Sigmoid colon (tissue), 7 donors: ENCODE measurements around the gene PISD. TPM values are rescaled to one million over a fixed set of nuclear protein-coding genes. Genes with fewer than 3 reads are reported as not detected.

Source experiments
- DNase-seq: peaks from one replicate; pipeline ENCODE4 v3.0.0-alpha.2; 2019
- H3K27ac ChIP-seq, 4 donors: fragments of 200-600 bp; sonication (generic); one replicate each; pipeline ENCODE4 v1.5.1; 2016 to 2019; ENCODE audit warnings: mild to moderate bottlenecking in 1 of 4
- H3K27me3 ChIP-seq, 3 donors: fragments of 200-600 bp; sonication (generic); one replicate each; pipeline ENCODE4 v1.5.1; 2019; ENCODE audit warnings: mild to moderate bottlenecking in 1 of 3
- H3K36me3 ChIP-seq, 4 donors: fragments of 200-600 bp; sonication (generic); one replicate each; pipeline ENCODE4 v1.5.1; 2016 to 2019
- H3K4me1 ChIP-seq, 4 donors: fragments of 200-600 bp; sonication (generic); one replicate each; pipeline ENCODE4 v1.5.1; 2017 to 2019
- H3K4me3 ChIP-seq, 4 donors: fragments of 200-600 bp; sonication (generic); one replicate each; pipeline ENCODE4 v1.5.1; 2017 to 2019; ENCODE audit warnings: mild to moderate bottlenecking in 2 of 4, moderate library complexity in 1 of 4
- H3K9me3 ChIP-seq, 4 donors: fragments of 200-600 bp in 3 of 4; sonication (generic) in 3 of 4; one replicate each; pipeline versions ENCODE4 v1.5.1 to v1.6.1; 2013 to 2019
- CTCF ChIP-seq, 4 experiments: fragments of 450-650 bp in 3 of 4; fragments of 200-600 bp in 1 of 4; IDR thresholded peaks; one replicate each; pipeline ENCODE4 v1.5.1; 2016 to 2019; ENCODE audit warnings: antibody characterized with exemption in 4 of 4, mild to moderate bottlenecking in 3 of 4, moderate library complexity in 2 of 4
- EP300 ChIP-seq, 4 donors: sonication (generic); formaldehyde crosslinking; IDR thresholded peaks; one replicate each; pipeline ENCODE4 v1.6.1; 2017; ENCODE audit warnings: antibody characterized with exemption in 4 of 4
- POLR2A ChIP-seq, 2 donors: fragments of 450-650 bp; IDR thresholded peaks; one replicate each; pipeline ENCODE4 v1.6.1; 2016; ENCODE audit warnings: antibody characterized with exemption in 2 of 2, mild to moderate bottlenecking in 2 of 2, moderate library complexity in 2 of 2
- POLR2AphosphoS5 ChIP-seq, 4 donors: sonication (generic); formaldehyde crosslinking; IDR thresholded peaks; one replicate each; pipeline ENCODE4 v1.6.1; 2017; ENCODE audit warnings: antibody characterized with exemption in 4 of 4
- WGBS, 2 donors: extraction: QIAGEN DNeasy Blood & Tissue Kit; methylation state at CpG; one replicate each; pipeline ENCODE4 v1.1.7; 2013; 5-methylcytosine and 5-hydroxymethylcytosine counted together
- intact Hi-C: fragments of 100-400 bp; cut with DNase I; formaldehyde crosslinking; loops from one replicate; pipeline ENCODE4 v1.15.1; 2023
- polyA plus RNA-seq, 3 donors: library from polyadenylated mRNA; stranded (reverse); fragments of 200-250 nt; gene quantifications; one replicate each; pipeline ENCODE4 v1.2.3, GENCODE V29; 2013
- total RNA-seq, 4 donors: library from RNA; depleted of rRNA; stranded (reverse); fragments of >200 nt; gene quantifications; one replicate each; pipeline ENCODE4 v1.1.0, GENCODE V29; 2016
- donor health status: healthy with polysubstance abuse.
- donor health status: Bipolar disorder and iron deficiency.
- donor health status: healthy.

The PISD gene
- total and polyA plus RNA-seq, 7 donors, result 10.8 to 40.3 (median 18.5) TPM

DNA sequence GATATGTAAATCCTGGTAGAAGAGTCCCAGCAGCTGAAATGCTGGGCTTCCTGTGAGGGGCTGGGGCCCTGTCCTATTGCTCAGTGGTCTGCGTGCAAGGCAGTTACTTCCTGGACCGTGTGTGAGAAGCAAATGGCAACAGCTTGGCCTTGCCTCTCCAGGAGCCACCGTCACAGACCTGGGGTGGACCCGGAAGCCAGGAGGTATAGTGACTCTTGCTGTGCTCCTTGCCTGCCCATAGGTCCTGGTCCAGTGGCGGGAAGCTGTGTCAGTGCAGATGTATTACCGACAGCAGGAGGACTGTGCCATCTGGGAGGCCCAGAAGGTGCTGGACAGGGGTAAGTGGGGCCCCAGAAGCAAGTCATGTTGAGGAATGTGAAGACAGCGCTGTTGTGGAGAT, 54.3 kb downstream of the PISD start:
- Histone ChIP-seq H3K4me3 (no peak overlapping the region), H3K36me3 (no peaks in the 10 kb centered on the region), H3K4me1 (peaks cover 0 to 46% (median 30%) of the 10 kb centered on the region in 4 donors), H3K27ac (no peak overlapping the region), H3K27me3 (no peaks in the 10 kb centered on the region), H3K9me3 (no peaks in the 10 kb centered on the region)
- intact Hi-C loops, result no loop called here
- no peak for TF ChIP-seq POLR2AphosphoS5 (IDR thresholded peaks at IDR 0.05)
- no peak for TF ChIP-seq POLR2A (IDR thresholded peaks at IDR 0.05)
- no peak for TF ChIP-seq CTCF (IDR thresholded peaks at IDR 0.05)
- no peak for TF ChIP-seq EP300 (IDR thresholded peaks at IDR 0.05)
- WGBS, 2 donors, result 95 to 96% methylated on average over 7 of the region's 7 CpGs
- DNase-seq, result peak; percentile 54

DNA sequence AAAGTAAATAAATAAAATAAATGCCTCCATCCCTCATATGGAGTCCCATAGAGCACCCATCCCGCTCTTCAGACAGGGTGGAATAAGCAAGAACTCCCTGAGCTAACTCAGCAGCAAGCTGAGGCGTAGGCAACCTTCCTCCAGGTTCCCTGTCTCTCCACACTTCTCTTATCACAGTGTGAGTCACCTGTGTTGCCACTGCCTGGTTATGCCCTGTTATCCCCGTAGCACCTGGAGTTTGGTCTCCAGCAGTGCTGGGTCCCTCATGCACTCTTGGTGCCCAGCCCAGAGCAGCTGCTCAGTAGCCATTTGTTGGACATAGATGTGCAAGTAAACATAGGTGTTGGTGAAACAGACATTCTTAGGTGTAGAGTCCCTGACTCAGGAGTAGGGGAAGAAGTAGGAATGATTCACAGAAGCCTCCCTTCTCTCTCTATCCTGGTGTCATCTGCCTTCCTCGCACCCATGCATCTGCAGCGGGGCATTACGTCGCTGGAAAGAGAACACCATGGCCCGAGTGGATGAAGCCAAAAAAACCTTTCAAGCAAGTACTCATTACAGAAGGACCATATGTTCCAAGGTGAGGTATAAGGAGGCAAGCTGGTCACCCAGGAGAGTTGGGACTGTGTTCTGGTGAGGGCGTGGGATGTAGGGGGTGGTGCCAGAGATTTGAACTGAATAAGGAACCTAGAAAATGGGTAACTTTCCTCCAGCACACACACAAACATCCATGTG, 56.0 kb downstream of the PISD start:
- H3K36me3 ChIP-seq, result no peaks in the 10 kb centered on the region
- peaks cover 0 to 53% (median 39%) of the 10 kb centered on the region in 4 donors for H3K4me1 ChIP-seq
- no peak overlapping the region for H3K4me3 ChIP-seq
- TF ChIP-seq POLR2AphosphoS5 (IDR thresholded peaks at IDR 0.05), result no peak
- TF ChIP-seq CTCF (IDR thresholded peaks at IDR 0.05), result no peak
- no peak for TF ChIP-seq EP300 (IDR thresholded peaks at IDR 0.05)
- no peak for TF ChIP-seq POLR2A (IDR thresholded peaks at IDR 0.05)
- intact Hi-C loops, result no loop called here
- WGBS, 2 donors, result 90 to 95% methylated on average over 9 of the region's 9 CpGs
- no peaks in the 10 kb centered on the region for H3K27me3 ChIP-seq
- DNase-seq, result peak; percentile 33
- H3K9me3 ChIP-seq, result no peaks in the 10 kb centered on the region
- H3K27ac ChIP-seq, result no peak overlapping the region

DNA sequence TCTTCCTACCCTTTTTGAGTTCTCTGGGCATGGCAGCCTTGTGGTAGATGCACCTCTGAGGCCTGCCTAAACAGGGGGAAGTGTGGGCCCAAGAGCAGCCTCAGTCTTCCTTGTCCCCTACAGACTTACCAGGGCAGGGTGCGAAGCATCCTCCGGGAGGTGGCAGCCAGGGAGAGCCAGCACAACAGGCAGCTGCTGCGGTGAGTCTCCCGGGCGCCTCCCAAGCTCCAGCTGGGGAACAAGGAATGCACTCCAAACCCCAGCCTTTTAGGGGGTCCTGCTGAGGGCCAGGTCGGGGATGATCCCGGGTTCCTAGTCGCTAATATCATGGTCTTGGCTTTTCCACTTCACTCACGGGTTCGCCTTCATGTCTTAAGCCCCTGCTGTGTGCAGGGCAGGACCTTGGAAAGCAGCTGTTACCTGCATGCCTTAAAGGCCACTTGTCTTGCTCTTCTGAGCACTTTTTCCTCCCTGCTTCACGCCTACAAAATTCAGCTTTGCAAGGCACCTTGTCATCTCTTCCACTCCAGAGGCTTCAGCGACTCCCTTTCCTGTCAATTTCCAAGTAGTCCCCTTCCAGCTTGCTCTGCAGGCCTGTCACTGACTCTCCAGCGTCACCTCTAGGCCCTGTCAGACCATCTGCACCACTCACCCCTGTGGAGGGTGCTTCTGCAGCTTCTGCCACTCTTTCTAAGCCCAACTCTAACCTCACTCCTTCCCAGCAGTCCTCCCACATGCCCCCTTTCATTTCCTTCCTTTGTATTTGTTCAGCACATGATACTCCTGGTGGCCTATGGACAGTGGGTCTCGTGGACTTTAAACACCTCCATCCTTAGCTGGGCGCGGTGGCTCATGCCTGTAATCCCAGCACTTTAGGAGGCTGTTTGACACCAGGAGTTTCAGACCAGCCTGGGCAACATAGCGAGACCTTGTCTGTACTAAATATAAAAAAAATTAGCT, 57.0 kb downstream of the PISD start:
- peaks cover 0 to 51% (median 35%) of the 10 kb centered on the region in 4 donors for H3K4me1 ChIP-seq
- no peak for TF ChIP-seq CTCF (IDR thresholded peaks at IDR 0.05)
- no peak for TF ChIP-seq POLR2A (IDR thresholded peaks at IDR 0.05)
- TF ChIP-seq POLR2AphosphoS5 (IDR thresholded peaks at IDR 0.05), result no peak
- no peak for TF ChIP-seq EP300 (IDR thresholded peaks at IDR 0.05)
- no peaks in the 10 kb centered on the region for H3K36me3 ChIP-seq
- 86 to 88% methylated on average over 17 of the region's 17 CpGs for WGBS, 2 donors
- no peaks in the 10 kb centered on the region for H3K27me3 ChIP-seq
- peak overlapping the region in 2 of 4 donors; percentile 91 to 93 for H3K27ac ChIP-seq
- DNase-seq, result peak; percentile 48
- H3K9me3 ChIP-seq, result no peaks in the 10 kb centered on the region
- intact Hi-C loops, result no loop called here
- no peak overlapping the region for H3K4me3 ChIP-seq

DNA sequence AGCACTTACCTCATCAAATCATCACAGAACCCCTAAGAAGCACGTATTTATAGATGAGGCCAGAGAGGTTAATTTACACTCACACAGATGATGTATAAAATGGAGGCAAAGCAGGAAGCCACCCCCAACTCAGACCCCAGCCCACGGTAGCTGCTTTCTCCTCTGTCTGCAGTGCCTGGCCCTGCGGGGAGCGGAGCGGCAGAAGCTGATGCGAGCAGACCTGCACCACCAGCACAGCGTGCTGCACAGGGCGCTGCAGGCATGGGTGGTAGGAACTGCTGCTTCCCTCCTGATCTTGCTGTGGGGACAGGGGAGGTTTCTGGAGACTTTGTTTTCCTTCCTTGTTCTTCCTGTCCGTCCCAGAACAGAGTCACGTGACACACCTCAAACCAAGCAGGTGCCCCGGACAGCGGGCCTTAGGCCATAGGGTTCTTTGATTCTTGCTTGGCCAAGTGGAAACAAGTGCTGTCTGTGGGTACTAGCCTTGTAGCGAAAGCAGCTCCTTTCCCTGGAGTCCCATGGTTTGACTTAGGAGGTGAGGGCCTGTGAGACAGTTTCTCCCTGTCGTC, 57.8 kb downstream of the PISD start:
- H3K4me3 ChIP-seq, result no peak overlapping the region
- H3K36me3 ChIP-seq, result no peaks in the 10 kb centered on the region
- peaks cover 0 to 51% (median 35%) of the 10 kb centered on the region in 4 donors for H3K4me1 ChIP-seq
- H3K9me3 ChIP-seq, result no peaks in the 10 kb centered on the region
- peak overlapping the region in 3 of 4 donors; percentile 78 to 93 (median 91) for H3K27ac ChIP-seq
- WGBS, 2 donors, result 91 to 93% methylated on average over 14 of the region's 14 CpGs
- H3K27me3 ChIP-seq, result no peaks in the 10 kb centered on the region
- intact Hi-C loops, result no loop called here
- no peak for TF ChIP-seq POLR2AphosphoS5 (IDR thresholded peaks at IDR 0.05)
- TF ChIP-seq POLR2A (IDR thresholded peaks at IDR 0.05), result no peak
- no peak for TF ChIP-seq EP300 (IDR thresholded peaks at IDR 0.05)
- TF ChIP-seq CTCF (IDR thresholded peaks at IDR 0.05), result no peak
- peak; percentile 36 for DNase-seq
